Neural cell (in vitro differentiated cells): ENCODE measurements around the gene USP13. TPM values are rescaled to one million over a fixed set of nuclear protein-coding genes. Genes with fewer than 3 reads are reported as not detected.

ENCODE experiments used
- H2AFZ ChIP-seq: fragments of 200-600, 300-800 bp; sonication (generic), shearing (Covaris generic); 2 replicates; pipeline ENCODE4 v1.6.0; 2014; ENCODE audit warnings: low read depth, mild to moderate bottlenecking, antibody characterized with exemption, low read length, moderate library complexity
- H3F3A ChIP-seq: fragments of 200-600 bp; shearing (Covaris generic); 2 replicates; pipeline ENCODE4 v1.6.1; 2016; ENCODE audit warnings: mild to moderate bottlenecking, moderate library complexity, mixed read lengths, antibody characterized with exemption, low read length; ENCODE audit not compliant: insufficient read depth, poor library complexity, severe bottlenecking
- H3K27ac ChIP-seq: fragments of 200-600, 300-800 bp; sonication (generic), shearing (Covaris generic); 2 replicates; pipeline ENCODE4 v1.5.1; 2014; ENCODE audit warnings: mild to moderate bottlenecking, low read length, moderate library complexity
- H3K27me3 ChIP-seq: fragments of 300-800, 200-600 bp; sonication (generic), shearing (Covaris generic); 2 replicates; pipeline ENCODE4 v1.6.0; 2014; ENCODE audit warnings: mild to moderate bottlenecking, low read depth, low read length, moderate library complexity; ENCODE audit not compliant: insufficient read depth
- H3K36me3 ChIP-seq: fragments of 300-800, 200-600 bp; sonication (generic), shearing (Covaris generic); 2 replicates; pipeline ENCODE4 v1.5.1; 2014; ENCODE audit warnings: mild to moderate bottlenecking, antibody characterized with exemption, low read length, moderate library complexity; ENCODE audit not compliant: insufficient read depth
- H3K4me2 ChIP-seq: fragments of 300-800, 200-600 bp; sonication (generic), shearing (Covaris generic); 2 replicates; pipeline ENCODE4 v1.6.0; 2014; ENCODE audit warnings: mild to moderate bottlenecking, low read length
- H3K4me3 ChIP-seq: fragments of 300-800, 200-600 bp; sonication (generic), shearing (Covaris generic); 2 replicates; pipeline ENCODE4 v1.5.1; 2014; ENCODE audit warnings: mild to moderate bottlenecking, low read length, moderate library complexity
- H3K79me2 ChIP-seq: fragments of 200-600 bp; shearing (Covaris generic); replicated peaks from 2 replicates; pipeline ENCODE4 v1.6.0; 2014; ENCODE audit warnings: mild to moderate bottlenecking, low read length, moderate library complexity; ENCODE audit not compliant: insufficient read depth
- H3K9ac ChIP-seq: fragments of 300-800, 200-600 bp; sonication (generic), shearing (Covaris generic); 2 replicates; pipeline ENCODE4 v1.6.1; 2016; ENCODE audit warnings: mild to moderate bottlenecking, low read length, mixed read lengths
- H3K9me2 ChIP-seq: fragments of 200-600 bp; shearing (Covaris generic); 2 replicates; pipeline ENCODE4 v1.6.1; 2016; ENCODE audit warnings: mild to moderate bottlenecking, low read length, mixed read lengths; ENCODE audit not compliant: insufficient read depth
- H3K9me3 ChIP-seq: fragments of 200-600, 300-800 bp; sonication (generic), shearing (Covaris generic); 2 replicates; pipeline ENCODE4 v1.6.1; 2016; ENCODE audit warnings: mild to moderate bottlenecking, mixed run types, low read length, moderate library complexity, mixed read lengths
- H4K20me1 ChIP-seq: fragments of 200-600 bp; shearing (Covaris generic); 2 replicates; pipeline ENCODE4 v1.6.1; 2016; ENCODE audit warnings: mild to moderate bottlenecking, mixed run types; ENCODE audit not compliant: insufficient read depth
- CTCF ChIP-seq: fragments of 450-650 bp; IDR thresholded peaks from 2 replicates; pipeline ENCODE4 v1.5.1; 2014; ENCODE audit warnings: antibody characterized with exemption, mild to moderate bottlenecking, moderate library complexity; ENCODE audit not compliant: poor library complexity, severe bottlenecking
- EP300 ChIP-seq: fragments of 450-650 bp; conservative IDR thresholded peaks from 2 replicates; pipeline ENCODE4 v1.6.1; 2014; ENCODE audit warnings: antibody characterized with exemption, mild to moderate bottlenecking, moderate library complexity; ENCODE audit not compliant: poor library complexity, severe bottlenecking
- EZH2 ChIP-seq: fragments of 200-600, 300-800 bp; shearing (Covaris generic), sonication (generic); IDR thresholded peaks from 2 replicates; pipeline ENCODE4 v1.6.1; 2014; ENCODE audit warnings: antibody characterized with exemption, low read length, borderline replicate concordance, mild to moderate bottlenecking; ENCODE audit not compliant: insufficient read depth, poor library complexity, severe bottlenecking
- MXI1 ChIP-seq: fragments of 450-650 bp; conservative IDR thresholded peaks from 2 replicates; pipeline ENCODE4 v1.6.1; 2014; ENCODE audit warnings: antibody characterized with exemption, mild to moderate bottlenecking; ENCODE audit not compliant: poor library complexity, severe bottlenecking
- POLR2AphosphoS5 ChIP-seq: IDR thresholded peaks from 2 replicates; pipeline ENCODE4 v1.6.1; 2012
- RAD21 ChIP-seq: fragments of 450-650 bp; conservative IDR thresholded peaks from 2 replicates; pipeline ENCODE4 v1.6.1; 2014; ENCODE audit warnings: antibody characterized with exemption, mild to moderate bottlenecking, moderate library complexity
- SMC3 ChIP-seq: fragments of 450-650 bp; conservative IDR thresholded peaks from 2 replicates; pipeline ENCODE4 v1.6.1; 2014; ENCODE audit warnings: antibody characterized with exemption, mild to moderate bottlenecking, moderate library complexity; ENCODE audit not compliant: poor library complexity
- TAF1 ChIP-seq: IDR thresholded peaks from 2 replicates; pipeline ENCODE4 v1.6.1; 2012; ENCODE audit warnings: low read depth
- polyA plus RNA-seq: library from polyadenylated mRNA; depleted of rRNA; stranded (reverse); fragments of >200 nt; gene quantifications from 2 replicates; pipeline ENCODE4 v1.2.3, GENCODE V29; 2014
- TF ChIP-seq, protein P1 (sequence below): IDR thresholded peaks from 2 replicates; pipeline ENCODE4 v1.6.1; 2012; ENCODE audit warnings: borderline replicate concordance

USP13 gene
- polyA plus RNA-seq, 1 donor from 2014 or later: 3.8 TPM

DNA sequence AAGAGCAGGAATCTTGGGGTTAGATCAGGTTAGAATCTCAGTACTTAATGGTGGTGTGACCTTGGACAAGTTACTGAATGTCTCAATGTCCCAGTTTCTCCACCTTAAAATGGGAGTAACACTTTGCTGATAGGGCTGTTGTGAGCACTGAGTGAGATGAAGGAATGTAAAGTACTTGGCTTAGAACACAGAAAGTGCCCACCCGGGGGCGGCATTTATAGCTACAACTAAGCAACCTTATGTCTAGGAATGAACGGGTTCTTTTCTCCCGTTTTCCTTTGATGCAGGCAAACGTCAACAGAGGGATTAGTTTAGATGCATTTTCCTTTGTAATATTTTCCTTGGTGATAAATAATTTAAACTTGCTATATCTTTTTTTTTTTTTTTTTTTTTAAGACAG is 176.6 kb downstream of the USP13 start:
- no peak overlapping the region for H2AFZ ChIP-seq
- no peaks in the 10 kb centered on the region for H3F3A ChIP-seq
- no peak overlapping the region for H3K27ac ChIP-seq
- no peaks in the 10 kb centered on the region for H4K20me1 ChIP-seq
- no peaks in the 10 kb centered on the region for H3K9me3 ChIP-seq
- H3K4me3 ChIP-seq: no peak overlapping the region
- no peaks in the 10 kb centered on the region for H3K27me3 ChIP-seq
- no peak overlapping the region for H3K4me2 ChIP-seq
- TF ChIP-seq EP300: no peak
- TF ChIP-seq EZH2: no peak
- TF ChIP-seq SMC3: no peak
- no peak for TF ChIP-seq CTCF
- TF ChIP-seq TAF1: no peak
- H3K79me2 ChIP-seq: no peaks in the 10 kb centered on the region
- no peaks in the 10 kb centered on the region for H3K9me2 ChIP-seq
- no peak overlapping the region for H3K9ac ChIP-seq
- H3K36me3 ChIP-seq: no peaks in the 10 kb centered on the region

GRCh38 chr3:179832333-179832854 is 179.6 kb downstream of the USP13 start:
- Histone ChIP-seq H3K9me3 (no peaks in the 10 kb centered on the region), H3K4me3 (no peak overlapping the region)
- TF ChIP-seq CTCF (no peak), MXI1 (no peak), EP300 (no peak), RAD21 (no peak), TAF1 (no peak), POLR2AphosphoS5 (no peak), SMC3 (no peak), EZH2 (no peak)
- TF ChIP-seq, protein P1, sequence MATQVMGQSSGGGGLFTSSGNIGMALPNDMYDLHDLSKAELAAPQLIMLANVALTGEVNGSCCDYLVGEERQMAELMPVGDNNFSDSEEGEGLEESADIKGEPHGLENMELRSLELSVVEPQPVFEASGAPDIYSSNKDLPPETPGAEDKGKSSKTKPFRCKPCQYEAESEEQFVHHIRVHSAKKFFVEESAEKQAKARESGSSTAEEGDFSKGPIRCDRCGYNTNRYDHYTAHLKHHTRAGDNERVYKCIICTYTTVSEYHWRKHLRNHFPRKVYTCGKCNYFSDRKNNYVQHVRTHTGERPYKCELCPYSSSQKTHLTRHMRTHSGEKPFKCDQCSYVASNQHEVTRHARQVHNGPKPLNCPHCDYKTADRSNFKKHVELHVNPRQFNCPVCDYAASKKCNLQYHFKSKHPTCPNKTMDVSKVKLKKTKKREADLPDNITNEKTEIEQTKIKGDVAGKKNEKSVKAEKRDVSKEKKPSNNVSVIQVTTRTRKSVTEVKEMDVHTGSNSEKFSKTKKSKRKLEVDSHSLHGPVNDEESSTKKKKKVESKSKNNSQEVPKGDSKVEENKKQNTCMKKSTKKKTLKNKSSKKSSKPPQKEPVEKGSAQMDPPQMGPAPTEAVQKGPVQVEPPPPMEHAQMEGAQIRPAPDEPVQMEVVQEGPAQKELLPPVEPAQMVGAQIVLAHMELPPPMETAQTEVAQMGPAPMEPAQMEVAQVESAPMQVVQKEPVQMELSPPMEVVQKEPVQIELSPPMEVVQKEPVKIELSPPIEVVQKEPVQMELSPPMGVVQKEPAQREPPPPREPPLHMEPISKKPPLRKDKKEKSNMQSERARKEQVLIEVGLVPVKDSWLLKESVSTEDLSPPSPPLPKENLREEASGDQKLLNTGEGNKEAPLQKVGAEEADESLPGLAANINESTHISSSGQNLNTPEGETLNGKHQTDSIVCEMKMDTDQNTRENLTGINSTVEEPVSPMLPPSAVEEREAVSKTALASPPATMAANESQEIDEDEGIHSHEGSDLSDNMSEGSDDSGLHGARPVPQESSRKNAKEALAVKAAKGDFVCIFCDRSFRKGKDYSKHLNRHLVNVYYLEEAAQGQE: no peak

More at GRCh38 chr3:179832333-179832854, 179.6 kb downstream of the USP13 start:
- H3K27ac ChIP-seq: no peak overlapping the region
- H3K9me2 ChIP-seq: no peaks in the 10 kb centered on the region
- no peaks in the 10 kb centered on the region for H3K27me3 ChIP-seq
- H3K79me2 ChIP-seq: no peaks in the 10 kb centered on the region
- no peaks in the 10 kb centered on the region for H4K20me1 ChIP-seq
- H3K9ac ChIP-seq: no peak overlapping the region
- no peak overlapping the region for H3K4me2 ChIP-seq
- H3K36me3 ChIP-seq: no peaks in the 10 kb centered on the region
- H2AFZ ChIP-seq: no peak overlapping the region
- H3F3A ChIP-seq: no peaks in the 10 kb centered on the region
